D721Med (cell line): Measurements from ENCODE around the gene MTMR10.

Source experiments
- DNase-seq: peaks from one replicate; pipeline ENCODE4 v3.0.0; 2011; ENCODE audit warnings: low spot score; ENCODE audit not compliant: insufficient read length
- FAIRE-seq: peaks from 2 replicates; lab custom pipeline; 2011; peaks lifted over from hg19 to GRCh38; lab: Jason Lieb, UNC
- CTCF ChIP-seq: IDR thresholded peaks from 2 replicates; pipeline ENCODE4 v1.5.1; 2012; ENCODE audit warnings: mild to moderate bottlenecking, control low read depth; ENCODE audit not compliant: insufficient read depth; ENCODE audit errors: missing control alignments

MTMR10 gene

GRCh38 chr15:30929064-30929669 lies 62.3 kb downstream of the MTMR10 start:
- TF ChIP-seq CTCF = no peak
- DNase-seq = no peak
- FAIRE-seq = no peak

DNA sequence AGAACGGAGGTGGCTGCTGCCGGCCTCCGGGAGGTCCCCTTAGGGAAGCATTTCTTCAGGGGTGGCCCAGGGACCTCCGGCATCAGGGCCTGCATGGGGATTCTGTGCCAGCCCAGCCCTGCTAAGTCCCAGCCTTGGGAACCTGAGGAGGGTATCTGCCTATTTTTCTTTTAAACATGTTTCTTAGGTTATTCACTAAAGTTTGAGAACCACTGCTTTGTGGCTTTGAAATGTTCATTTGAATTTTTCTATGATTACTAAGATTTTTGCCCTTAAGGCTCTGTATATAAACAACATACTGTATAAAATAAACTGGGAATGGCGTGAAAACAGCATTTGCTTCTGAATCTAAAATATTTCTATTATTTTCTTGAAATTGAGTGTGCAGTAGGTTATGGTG lies 63.4 kb downstream of the MTMR10 start:
- FAIRE-seq (no peak), DNase-seq (no peak)
- TF ChIP-seq CTCF = no peak

DNA sequence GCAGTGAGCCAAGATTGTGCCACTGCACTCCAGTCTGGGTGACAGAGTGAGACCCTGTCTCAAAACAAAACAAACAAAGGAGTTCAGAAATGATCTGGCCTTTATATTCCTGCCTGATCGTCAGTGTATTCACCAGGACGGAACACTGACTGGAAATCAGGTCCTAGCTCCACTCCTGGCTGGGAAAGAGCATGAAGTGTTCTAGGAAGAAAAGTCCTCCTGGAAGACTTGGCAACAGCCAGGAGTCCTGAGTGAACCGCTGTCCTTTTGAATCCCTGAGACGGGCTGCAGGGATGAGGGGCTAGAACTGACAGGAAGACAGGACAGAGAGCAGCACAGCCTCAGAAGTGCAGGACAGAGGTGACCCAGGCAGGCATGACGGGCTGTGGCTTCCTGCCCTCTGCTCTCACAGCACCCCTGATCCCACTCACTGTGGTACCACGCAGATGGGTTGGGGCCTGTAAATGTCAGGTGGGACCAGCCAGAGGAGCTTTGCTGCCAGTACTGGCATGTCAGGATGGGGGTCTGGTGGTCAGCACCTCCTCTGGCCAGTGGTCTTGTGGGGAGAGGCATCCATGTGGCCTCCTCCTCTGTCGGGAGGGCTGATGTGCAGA lies 64.2 kb downstream of the MTMR10 start:
- FAIRE-seq (no peak), DNase-seq (no peak)
- TF ChIP-seq CTCF = no peak

DNA sequence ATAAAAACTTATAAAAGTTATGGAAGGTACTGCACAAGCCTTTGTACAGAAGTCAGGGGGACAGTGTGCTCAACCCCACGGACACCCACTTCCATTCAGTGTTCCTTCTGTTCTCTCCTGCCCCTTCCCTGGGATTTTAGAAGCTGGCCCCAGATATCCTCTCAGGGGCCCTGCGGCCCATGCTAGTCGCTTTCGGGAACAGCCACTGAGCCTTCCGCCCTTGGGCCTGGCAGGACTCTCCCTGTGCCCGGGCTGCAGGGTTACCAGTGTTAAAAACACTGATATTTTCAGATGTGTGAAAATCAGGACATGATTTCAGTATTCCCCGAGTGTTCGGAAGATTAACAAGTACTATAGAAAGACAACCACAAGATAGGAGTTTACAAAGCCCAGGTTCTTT lies 65.3 kb downstream of the MTMR10 start:
- FAIRE-seq (no peak), DNase-seq (no peak)
- no peak for TF ChIP-seq CTCF

DNA sequence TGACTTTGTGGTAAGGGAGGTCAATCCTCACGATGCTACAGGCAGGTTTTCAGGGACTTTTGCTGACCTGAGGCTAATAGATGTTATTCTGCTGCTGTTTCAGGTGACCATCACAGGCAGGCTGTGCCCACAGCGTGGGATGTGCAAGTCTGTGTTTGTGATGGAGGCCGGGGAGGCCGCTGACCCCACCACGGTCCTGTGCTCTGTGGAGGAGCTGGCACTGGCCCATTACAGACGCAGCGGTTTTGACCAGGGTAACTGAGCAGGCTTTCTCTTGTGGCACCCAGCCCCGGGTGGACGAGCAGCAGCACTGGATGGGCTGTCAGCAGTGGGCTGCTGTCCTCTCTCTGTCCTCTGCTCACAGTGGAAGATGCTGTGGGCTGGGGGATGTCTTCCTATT lies 65.7 kb downstream of the MTMR10 start:
- FAIRE-seq = no peak
- TF ChIP-seq CTCF = no peak
- DNase-seq = no peak

- TF ChIP-seq CTCF = no peak
- DNase-seq = no peak
- no peak for FAIRE-seq
Observed at GRCh38 chr15:30924353-30924752, 67.1 kb downstream of the MTMR10 start.

- no peak for TF ChIP-seq CTCF
- FAIRE-seq (no peak), DNase-seq (no peak)
Observed at GRCh38 chr15:30923429-30923828, 68.0 kb downstream of the MTMR10 start.
